Dendritic cell treated with granulocyte-macrophage colony-stimulating factor and Interleukin-4, amounts not matched to agents 40 ng/mL and 50 ng/mL, for 4 days (primary cell): ENCODE results near the gene DHRS13.
"Not testable (repeated sequence)": the region's sequence is repeated elsewhere in the genome, so short reads cannot be mapped to it uniquely, and the experiment has no call there.

Experiments used
- H3K27ac Mint-ChIP-seq: one replicate; pipeline ENCODE4 v1.8.0; 2022; ENCODE audit warnings: mild to moderate bottlenecking, mixed read lengths
- H3K27me3 Mint-ChIP-seq: one replicate; pipeline ENCODE4 v1.8.0; 2022; ENCODE audit warnings: mild to moderate bottlenecking, mixed read lengths
- H3K36me3 Mint-ChIP-seq: one replicate; pipeline ENCODE4 v1.8.0; 2022; ENCODE audit warnings: low read depth, mixed read lengths
- H3K4me1 Mint-ChIP-seq: one replicate; pipeline ENCODE4 v1.8.0; 2022; ENCODE audit warnings: low read depth, mixed read lengths
- H3K4me3 Mint-ChIP-seq: one replicate; pipeline ENCODE4 v1.8.0; 2022; ENCODE audit warnings: mild to moderate bottlenecking, moderate library complexity, mixed read lengths
- H3K9me3 Mint-ChIP-seq: one replicate; pipeline ENCODE4 v1.8.0; 2022; ENCODE audit warnings: mixed read lengths
- intact Hi-C: fragments of 100-400 bp; cut with micrococcal nuclease; formaldehyde crosslinking; loops from one replicate; pipeline ENCODE4 v1.15.0; 2022

DHRS13 gene

GRCh38 chr17:28893248-28894183 is 9.4 kb downstream of the DHRS13 start:
- peak overlapping the region; percentile 96 for H3K27ac Mint-ChIP-seq
- peak overlapping the region; percentile 54 for H3K4me3 Mint-ChIP-seq
- peaks cover 51% of the 10 kb centered on the region for H3K36me3 Mint-ChIP-seq
- H3K27me3 Mint-ChIP-seq, H3K9me3 Mint-ChIP-seq, intact Hi-C loops: not testable (repeated sequence)
- peaks cover 69% of the 10 kb centered on the region for H3K4me1 Mint-ChIP-seq

- intact Hi-C loops = no loop called here
- peaks cover 58% of the 10 kb centered on the region for H3K36me3 Mint-ChIP-seq
- no peaks in the 10 kb centered on the region for H3K27me3 Mint-ChIP-seq
Observed at GRCh38 chr17:28892024-28892423, 10.9 kb downstream of the DHRS13 start.

DNA sequence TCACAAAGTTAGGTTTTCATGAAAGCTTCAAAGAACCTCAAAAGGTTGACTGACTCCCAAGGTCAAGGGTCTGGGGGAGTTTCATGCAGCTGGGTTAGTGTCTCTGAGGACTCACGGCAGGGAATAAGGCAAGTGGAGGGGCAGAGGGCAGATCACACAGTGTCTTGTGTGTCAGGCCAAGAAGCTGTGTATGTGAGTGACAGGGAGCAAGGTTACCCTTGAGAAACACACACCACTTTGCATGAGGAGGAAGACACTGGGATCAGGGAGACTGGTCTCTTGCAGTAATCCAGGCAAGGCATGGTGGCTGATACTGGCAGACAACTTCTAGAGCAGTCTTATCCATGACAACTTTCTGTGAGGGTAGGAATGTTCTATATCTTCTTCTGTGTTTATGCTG is 11.7 kb downstream of the DHRS13 start:
- Mint-ChIP-seq H3K27ac (peak overlapping the region; percentile 3), H3K27me3 (no peaks in the 10 kb centered on the region), H3K9me3 (no peaks in the 10 kb centered on the region), H3K36me3 (peaks cover 63% of the 10 kb centered on the region), H3K4me3 (no peak overlapping the region), H3K4me1 (peaks cover 52% of the 10 kb centered on the region)
- intact Hi-C loops = no loop called here

More at GRCh38 chr17:28892024-28892423, 10.9 kb downstream of the DHRS13 start:
- H3K9me3 Mint-ChIP-seq = no peaks in the 10 kb centered on the region
- H3K4me1 Mint-ChIP-seq = peaks cover 60% of the 10 kb centered on the region
- H3K27ac Mint-ChIP-seq = peak overlapping the region; percentile 3
- no peak overlapping the region for H3K4me3 Mint-ChIP-seq

- no peaks in the 10 kb centered on the region for H3K27me3 Mint-ChIP-seq
- peaks cover 69% of the 10 kb centered on the region for H3K36me3 Mint-ChIP-seq
- H3K27ac Mint-ChIP-seq = peak overlapping the region; percentile 62
- H3K9me3 Mint-ChIP-seq = no peaks in the 10 kb centered on the region
- peaks cover 44% of the 10 kb centered on the region for H3K4me1 Mint-ChIP-seq
- no peak overlapping the region for H3K4me3 Mint-ChIP-seq
- intact Hi-C loops = no loop called here
Observed at GRCh38 chr17:28889996-28890395, 12.9 kb downstream of the DHRS13 start.

DNA sequence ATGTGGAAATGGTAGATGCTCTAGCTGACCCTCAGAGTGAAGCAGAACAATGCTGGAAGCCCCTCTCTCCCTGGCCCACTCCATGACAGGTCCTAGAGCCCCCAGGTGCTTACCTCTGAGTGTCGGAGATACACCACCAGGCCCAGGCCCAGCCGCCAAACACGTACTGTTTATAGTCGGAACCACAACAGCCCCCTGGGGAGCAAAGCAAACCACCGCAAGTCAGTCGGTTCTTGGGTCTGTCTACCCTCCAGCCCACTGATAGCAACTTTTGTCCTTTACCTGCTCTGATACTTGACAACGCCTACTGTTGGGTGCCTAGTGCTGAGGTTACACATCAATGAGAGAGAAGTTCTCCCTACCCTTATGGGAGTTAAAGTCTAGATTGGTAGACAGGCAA is 14.0 kb downstream of the DHRS13 start:
- Mint-ChIP-seq H3K36me3 (peaks cover 80% of the 10 kb centered on the region), H3K27ac (peak overlapping the region; percentile 62), H3K4me1 (peaks cover 41% of the 10 kb centered on the region), H3K4me3 (no peak overlapping the region), H3K9me3 (no peaks in the 10 kb centered on the region), H3K27me3 (no peaks in the 10 kb centered on the region)
- intact Hi-C loops = no loop called here

DNA sequence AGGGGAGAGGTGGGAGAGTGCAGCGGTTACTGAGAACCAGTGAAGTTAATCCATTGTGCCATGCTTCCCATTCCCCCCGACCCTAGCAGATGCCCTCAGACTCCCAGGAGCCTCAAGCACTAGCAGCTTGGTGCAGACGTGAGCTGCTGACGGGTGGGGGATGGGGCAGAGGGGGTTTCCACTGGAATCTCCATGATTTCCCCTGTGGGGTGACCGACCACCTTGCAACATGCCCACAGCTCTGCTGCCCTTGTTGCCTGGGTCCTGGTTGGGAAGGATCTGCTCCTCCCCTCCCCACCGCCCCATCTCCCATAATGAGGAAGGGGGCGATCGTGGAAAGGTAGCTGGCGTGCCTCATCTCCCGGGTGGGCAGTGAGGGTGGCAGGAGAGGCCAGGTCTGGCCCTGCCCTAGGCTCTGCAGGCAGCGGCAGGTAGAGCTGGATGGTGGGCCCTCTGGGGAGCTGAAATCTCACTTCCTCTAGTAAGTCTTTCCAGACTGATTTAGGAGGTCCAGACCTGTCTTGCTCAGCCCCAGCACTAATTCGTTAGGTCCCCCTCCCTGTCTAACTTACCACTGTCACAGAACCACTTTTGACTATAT is 14.9 kb downstream of the DHRS13 start:
- no peak overlapping the region for H3K27ac Mint-ChIP-seq

GRCh38 chr17:28885951-28886350 is 16.9 kb downstream of the DHRS13 start:
- no peak overlapping the region for H3K27ac Mint-ChIP-seq
- H3K36me3 Mint-ChIP-seq = peaks cover 85% of the 10 kb centered on the region
- intact Hi-C loops = no loop called here
- no peak overlapping the region for H3K4me3 Mint-ChIP-seq
- H3K4me1 Mint-ChIP-seq = peaks cover 14% of the 10 kb centered on the region
- no peaks in the 10 kb centered on the region for H3K9me3 Mint-ChIP-seq
- no peaks in the 10 kb centered on the region for H3K27me3 Mint-ChIP-seq

More for the DNA sequence above, 14.9 kb downstream of the DHRS13 start:
- H3K9me3 Mint-ChIP-seq = no peaks in the 10 kb centered on the region
- H3K4me3 Mint-ChIP-seq = no peak overlapping the region
- intact Hi-C loops = no loop called here
- peaks cover 84% of the 10 kb centered on the region for H3K36me3 Mint-ChIP-seq
- H3K27me3 Mint-ChIP-seq = no peaks in the 10 kb centered on the region
- peaks cover 33% of the 10 kb centered on the region for H3K4me1 Mint-ChIP-seq

- Mint-ChIP-seq H3K27ac (peak overlapping the region; percentile 28), H3K9me3 (no peaks in the 10 kb centered on the region), H3K4me1 (peaks cover 8% of the 10 kb centered on the region), H3K27me3 (no peaks in the 10 kb centered on the region), H3K36me3 (peaks cover 87% of the 10 kb centered on the region), H3K4me3 (no peak overlapping the region)
- intact Hi-C loops = no loop called here
Observed at GRCh38 chr17:28885363-28885762, 17.5 kb downstream of the DHRS13 start.

DNA sequence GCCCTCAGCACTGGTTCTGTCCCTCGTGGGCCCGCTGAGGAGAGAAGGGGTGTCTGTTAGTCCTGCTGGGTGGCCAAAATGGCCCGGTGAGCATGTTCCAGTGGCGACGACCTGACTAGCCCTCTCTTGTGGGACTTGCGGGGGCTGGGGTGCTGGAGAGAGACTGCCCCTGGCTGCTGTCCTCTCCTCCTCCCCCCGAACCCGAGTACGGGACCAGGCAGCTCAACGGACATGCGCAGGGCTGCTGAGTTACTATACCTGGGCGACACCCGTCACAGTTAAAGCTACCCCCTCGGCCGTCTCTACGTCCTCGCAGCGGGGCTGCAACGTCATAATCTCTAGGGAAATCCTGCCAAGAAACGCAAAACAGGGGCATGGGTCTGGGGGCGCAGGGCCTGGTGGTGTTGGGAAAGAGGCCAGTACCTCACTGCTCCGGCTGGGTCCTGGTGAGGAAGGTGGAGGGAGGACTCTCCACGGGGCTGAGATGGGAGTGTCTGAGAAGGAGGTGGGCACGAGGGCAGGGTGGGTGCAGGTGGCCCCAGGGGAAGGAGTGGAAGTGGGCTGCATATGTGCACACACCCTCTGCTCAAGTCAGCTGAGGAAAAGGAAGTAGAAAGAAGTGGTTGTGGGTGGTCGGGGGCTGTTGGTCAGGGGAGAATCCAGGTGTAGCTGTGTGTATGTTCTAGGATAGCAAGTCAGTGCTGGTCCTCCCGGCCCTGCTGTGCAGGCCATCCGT is 18.7 kb downstream of the DHRS13 start:
- Mint-ChIP-seq H3K4me3 (no peak overlapping the region), H3K4me1 (no peaks in the 10 kb centered on the region), H3K36me3 (peaks cover 99% of the 10 kb centered on the region), H3K9me3 (no peaks in the 10 kb centered on the region), H3K27me3 (no peaks in the 10 kb centered on the region), H3K27ac (no peak overlapping the region)
- intact Hi-C loops = no loop called here

- no peaks in the 10 kb centered on the region for H3K4me1 Mint-ChIP-seq
- peaks cover 96% of the 10 kb centered on the region for H3K36me3 Mint-ChIP-seq
- H3K27ac Mint-ChIP-seq = no peak overlapping the region
- H3K4me3 Mint-ChIP-seq = no peak overlapping the region
- H3K27me3 Mint-ChIP-seq = no peaks in the 10 kb centered on the region
- no peaks in the 10 kb centered on the region for H3K9me3 Mint-ChIP-seq
- intact Hi-C loops = no loop called here
Observed at GRCh38 chr17:28882154-28882895, 20.6 kb downstream of the DHRS13 start.

- no peaks in the 10 kb centered on the region for H3K4me1 Mint-ChIP-seq
- intact Hi-C loops = no loop called here
- no peak overlapping the region for H3K27ac Mint-ChIP-seq
Observed at GRCh38 chr17:28881533-28882056, 21.3 kb downstream of the DHRS13 start.

GRCh38 chr17:28880572-28880945 is 22.3 kb downstream of the DHRS13 start:
- Mint-ChIP-seq H3K4me3 (no peak overlapping the region), H3K4me1 (no peaks in the 10 kb centered on the region), H3K27ac (no peak overlapping the region), H3K9me3 (no peaks in the 10 kb centered on the region), H3K27me3 (no peaks in the 10 kb centered on the region), H3K36me3 (peaks cover 78% of the 10 kb centered on the region)
- intact Hi-C loops = no loop called here

More at GRCh38 chr17:28881533-28882056, 21.3 kb downstream of the DHRS13 start:
- Mint-ChIP-seq H3K27me3 (no peaks in the 10 kb centered on the region), H3K9me3 (no peaks in the 10 kb centered on the region), H3K4me3 (no peak overlapping the region), H3K36me3 (peaks cover 88% of the 10 kb centered on the region)

GRCh38 chr17:28879886-28880571 is 22.9 kb downstream of the DHRS13 start:
- H3K36me3 Mint-ChIP-seq = peaks cover 73% of the 10 kb centered on the region
- H3K4me1 Mint-ChIP-seq = no peaks in the 10 kb centered on the region
- H3K27ac Mint-ChIP-seq = no peak overlapping the region
- H3K9me3 Mint-ChIP-seq = no peaks in the 10 kb centered on the region
- no peak overlapping the region for H3K4me3 Mint-ChIP-seq
- intact Hi-C loops = no loop called here
- no peaks in the 10 kb centered on the region for H3K27me3 Mint-ChIP-seq
